IPS DF 4.7 (cell line): Measurements from ENCODE around the gene BIN1.

ENCODE experiments used
- DNase-seq: peaks from one replicate; pipeline ENCODE4 v3.0.0-alpha.2; 2013; ENCODE audit warnings: low spot score; ENCODE audit errors: extremely low read depth

Gene BIN1

GRCh38 chr2:127000937-127001336, 106.0 kb downstream of the BIN1 start:
- no peak for DNase-seq

- DNase-seq = no peak
Observed at GRCh38 chr2:127000194-127000593, 106.8 kb downstream of the BIN1 start.

DNA sequence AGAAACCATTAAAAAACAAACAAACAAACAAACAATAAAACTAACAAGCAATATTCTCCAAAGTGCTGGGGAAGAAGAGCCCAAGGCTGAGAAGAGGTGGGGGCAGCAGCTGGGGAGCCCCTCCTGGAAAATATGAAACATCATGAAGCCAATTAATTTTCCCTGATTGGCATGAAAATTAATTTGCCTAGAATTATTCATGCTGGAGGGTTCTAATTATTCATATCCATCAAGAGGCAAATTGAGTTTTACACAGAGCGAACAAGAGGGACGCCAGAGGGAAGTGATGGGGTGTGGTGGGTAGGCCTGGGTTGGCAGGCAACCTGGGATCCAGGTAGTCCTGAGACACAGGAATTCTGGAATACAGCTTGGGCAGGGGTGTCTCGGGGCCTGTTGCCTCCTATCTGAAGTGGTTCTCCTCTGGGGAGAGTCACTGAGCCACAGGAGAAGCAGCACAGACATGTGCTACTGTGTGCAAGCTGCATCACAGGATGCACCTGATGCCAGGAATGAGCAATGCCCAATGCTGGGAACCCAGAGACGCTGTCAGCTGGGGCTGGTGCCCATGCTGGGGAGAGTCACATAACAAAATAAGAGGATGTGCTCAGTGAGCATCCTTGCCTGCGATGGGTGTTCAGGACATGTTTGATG, 107.7 kb downstream of the BIN1 start:
- DNase-seq = no peak

DNA sequence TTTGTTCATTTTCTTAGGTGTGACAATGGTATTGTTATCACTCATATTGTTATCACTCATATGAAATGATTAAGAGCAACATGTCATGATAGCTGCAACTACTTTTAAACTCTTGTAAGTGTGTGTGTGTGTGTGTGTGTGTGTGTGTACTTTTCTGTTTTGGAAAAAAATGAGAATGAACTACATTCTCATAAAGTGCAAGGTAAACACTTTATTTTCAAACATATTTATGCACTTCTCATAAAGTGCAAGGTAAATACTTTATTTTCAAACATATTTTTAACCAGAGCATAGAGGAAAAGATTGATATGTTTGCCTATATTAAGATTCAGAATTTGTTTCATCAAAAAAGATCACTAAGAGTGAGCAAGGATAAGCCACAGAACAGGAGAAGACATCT, 108.5 kb downstream of the BIN1 start:
- DNase-seq = no peak
